ENCODE data around the gene COBL.

DNA sequence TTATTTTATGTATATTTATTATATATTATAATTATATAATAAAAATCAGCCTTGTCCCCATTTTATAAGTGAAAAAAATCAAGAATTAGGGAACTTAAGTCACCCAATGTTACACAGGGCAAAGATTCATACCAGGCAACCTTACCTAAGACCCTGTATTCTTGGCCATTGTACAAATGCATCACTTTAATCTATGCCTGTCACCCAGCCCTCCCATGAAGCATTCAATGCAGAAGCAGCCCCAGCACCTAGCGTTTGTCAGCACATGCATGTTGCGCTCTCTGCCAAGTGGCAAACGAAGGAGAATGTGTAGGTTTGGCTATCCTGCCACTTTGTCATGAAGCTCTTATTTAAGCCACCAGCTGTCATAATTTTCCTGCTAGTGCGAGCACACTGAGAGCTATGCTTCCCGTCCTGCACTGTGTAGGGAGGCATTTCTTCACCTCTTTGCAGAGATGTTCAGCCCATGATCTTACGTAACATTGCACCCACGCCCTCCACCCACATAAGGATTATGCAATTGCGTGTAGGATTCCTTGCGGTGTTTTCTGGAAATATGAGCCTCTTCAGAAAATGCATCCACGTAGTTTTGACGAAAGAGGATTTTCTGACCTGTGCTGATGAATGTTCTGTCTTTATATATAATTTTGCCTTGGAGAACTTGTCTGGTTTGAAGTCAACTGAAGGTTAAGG is 7.7 kb upstream of the COBL start:
- no peak for TF ChIP-seq SUZ12 (IDR thresholded peaks at IDR 0.05)
- no peak for TF ChIP-seq BHLHE40 (IDR thresholded peaks at IDR 0.05; ENCODE audit: borderline replicate concordance)
